ENCODE data around the gene KIF12.

The KIF12 gene

GRCh38 chr9:114124138-114124537, 25.0 kb upstream of the KIF12 start:
- FAIRE-seq = no peak
- DNase-seq (ENCODE audit: insufficient read length, low spot score) = no peak
- TF ChIP-seq POLR2A (IDR thresholded peaks at IDR 0.05; ENCODE audit: low read depth, low read length) (no peak), PAX5 (IDR thresholded peaks at IDR 0.05; ENCODE audit: insufficient read depth, low read length, severe bottlenecking) (no peak), POLR2AphosphoS5 (IDR thresholded peaks at IDR 0.05; ENCODE audit: low read depth, low read length) (no peak), SPI1 (IDR thresholded peaks at IDR 0.05; ENCODE audit: low read depth, low read length) (no peak), POU2F2 (IDR thresholded peaks at IDR 0.05; ENCODE audit: low read depth, low read length) (no peak), TAF1 (IDR thresholded peaks at IDR 0.05; ENCODE audit: low read depth, low read length) (no peak)

DNA sequence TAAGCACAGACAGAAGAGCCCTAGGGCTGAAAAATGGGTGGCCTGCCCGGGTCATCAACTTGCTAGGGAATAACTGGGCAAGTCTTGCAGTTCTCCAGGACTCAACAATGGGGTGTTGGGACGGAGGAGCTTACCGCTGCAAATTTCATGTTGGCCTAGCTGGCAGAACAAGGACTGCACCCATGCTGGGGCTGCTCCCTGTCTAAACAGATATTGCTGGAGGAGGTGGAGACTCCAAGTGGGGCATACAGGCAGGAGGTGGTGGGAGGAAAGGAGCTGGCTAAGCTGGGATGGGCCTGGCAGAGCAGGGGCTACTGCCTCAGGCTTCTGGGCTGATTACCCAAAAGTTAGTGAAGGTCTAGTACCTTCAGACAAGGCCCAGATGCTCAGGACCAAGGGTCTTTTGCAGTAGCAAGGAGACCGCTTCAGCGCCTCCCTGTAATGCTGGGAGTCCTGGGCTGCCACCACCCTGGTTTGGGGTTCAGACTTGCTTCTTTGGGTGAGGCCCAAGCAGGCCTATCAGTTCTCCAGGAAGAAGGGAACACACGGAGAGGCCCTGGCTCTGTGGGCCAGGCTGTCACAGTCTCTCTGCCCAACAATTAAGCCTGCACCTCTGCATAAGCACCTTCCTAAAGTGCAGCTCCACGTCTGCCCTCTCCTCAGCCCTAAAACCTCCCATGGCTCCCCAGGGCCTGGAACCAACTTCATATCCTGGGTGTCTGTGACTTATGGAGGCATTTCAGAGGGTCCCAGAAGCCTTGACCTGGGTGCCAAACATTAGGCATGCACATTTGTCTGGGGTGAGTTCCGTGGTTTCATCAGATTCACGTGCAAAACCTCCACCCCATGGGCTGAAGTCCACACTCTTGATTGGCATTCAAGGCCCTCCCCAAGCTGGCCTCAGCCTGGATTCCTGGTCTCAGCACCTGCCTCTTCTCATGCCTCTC, 24.2 kb upstream of the KIF12 start:
- no peak for FAIRE-seq
- TF ChIP-seq POLR2AphosphoS5 (IDR thresholded peaks at IDR 0.05; ENCODE audit: low read depth, low read length) (no peak), POU2F2 (IDR thresholded peaks at IDR 0.05; ENCODE audit: low read depth, low read length) (no peak), PAX5 (IDR thresholded peaks at IDR 0.05; ENCODE audit: insufficient read depth, low read length, severe bottlenecking) (no peak), TAF1 (IDR thresholded peaks at IDR 0.05; ENCODE audit: low read depth, low read length) (no peak), SPI1 (IDR thresholded peaks at IDR 0.05; ENCODE audit: low read depth, low read length) (no peak), POLR2A (IDR thresholded peaks at IDR 0.05; ENCODE audit: low read depth, low read length) (no peak)
- no peak for DNase-seq (ENCODE audit: insufficient read length, low spot score)

DNA sequence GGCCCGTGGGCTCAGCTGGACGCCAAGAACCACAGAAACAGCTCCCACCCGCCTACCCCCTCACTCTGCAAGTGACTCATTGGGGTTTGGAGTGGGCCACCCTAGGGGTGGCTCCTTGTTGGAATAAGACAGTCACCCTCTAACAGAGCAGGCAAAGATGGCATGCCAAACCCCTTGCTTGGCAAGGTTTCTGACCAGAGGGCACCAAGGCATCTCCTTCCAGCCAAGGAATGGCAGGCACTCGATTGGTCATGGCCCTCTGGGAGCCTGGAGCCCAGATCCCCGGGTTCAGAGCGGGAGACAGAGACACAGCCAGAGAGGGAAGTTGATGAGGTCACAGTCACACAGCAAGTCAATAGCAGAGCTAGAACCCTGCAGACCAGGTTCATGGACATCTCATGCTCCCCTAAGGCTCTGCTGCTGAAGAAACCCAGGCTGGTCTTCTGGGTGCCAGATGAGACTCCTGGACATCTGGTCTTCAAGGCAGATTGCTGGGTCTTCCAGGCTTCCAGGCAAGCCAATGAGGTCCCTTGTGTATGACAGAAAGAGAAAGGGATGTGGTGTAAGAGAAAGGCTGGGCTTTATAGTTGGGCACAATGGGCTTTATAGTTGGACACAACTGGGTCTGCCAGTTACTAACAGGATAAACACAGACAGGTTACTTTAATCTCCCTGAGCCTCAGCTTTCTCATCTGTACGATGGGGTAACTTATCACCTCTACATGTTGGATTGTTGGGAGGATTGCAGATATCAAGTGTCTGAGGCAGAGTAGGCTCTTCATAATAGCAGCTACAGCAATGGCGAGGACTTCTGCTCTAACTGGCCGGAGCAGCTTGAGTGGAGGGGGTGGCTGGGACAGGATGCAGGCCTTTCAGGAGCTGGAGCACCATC, 23.3 kb upstream of the KIF12 start:
- no peak for DNase-seq (ENCODE audit: insufficient read length, low spot score)
- FAIRE-seq = no peak
- TF ChIP-seq POLR2AphosphoS5 (IDR thresholded peaks at IDR 0.05; ENCODE audit: low read depth, low read length) = no peak
- no peak for TF ChIP-seq POU2F2 (IDR thresholded peaks at IDR 0.05; ENCODE audit: low read depth, low read length)
- TF ChIP-seq POLR2A (IDR thresholded peaks at IDR 0.05; ENCODE audit: low read depth, low read length) = no peak
- no peak for TF ChIP-seq PAX5 (IDR thresholded peaks at IDR 0.05; ENCODE audit: insufficient read depth, low read length, severe bottlenecking)
- TF ChIP-seq TAF1 (IDR thresholded peaks at IDR 0.05; ENCODE audit: low read depth, low read length) = no peak
- no peak for TF ChIP-seq SPI1 (IDR thresholded peaks at IDR 0.05; ENCODE audit: low read depth, low read length)

- no peak for TF ChIP-seq PAX5 (IDR thresholded peaks at IDR 0.05; ENCODE audit: insufficient read depth, low read length, severe bottlenecking)
- no peak for TF ChIP-seq TAF1 (IDR thresholded peaks at IDR 0.05; ENCODE audit: low read depth, low read length)
- TF ChIP-seq POLR2A (IDR thresholded peaks at IDR 0.05; ENCODE audit: low read depth, low read length) = no peak
- no peak for TF ChIP-seq SPI1 (IDR thresholded peaks at IDR 0.05; ENCODE audit: low read depth, low read length)
- TF ChIP-seq POLR2AphosphoS5 (IDR thresholded peaks at IDR 0.05; ENCODE audit: low read depth, low read length) = no peak
- no peak for TF ChIP-seq POU2F2 (IDR thresholded peaks at IDR 0.05; ENCODE audit: low read depth, low read length)
- DNase-seq (ENCODE audit: insufficient read length, low spot score) (no peak), FAIRE-seq (no peak)
These were observed 22.4 kb upstream of the KIF12 start for GRCh38 chr9:114121227-114122135.

DNA sequence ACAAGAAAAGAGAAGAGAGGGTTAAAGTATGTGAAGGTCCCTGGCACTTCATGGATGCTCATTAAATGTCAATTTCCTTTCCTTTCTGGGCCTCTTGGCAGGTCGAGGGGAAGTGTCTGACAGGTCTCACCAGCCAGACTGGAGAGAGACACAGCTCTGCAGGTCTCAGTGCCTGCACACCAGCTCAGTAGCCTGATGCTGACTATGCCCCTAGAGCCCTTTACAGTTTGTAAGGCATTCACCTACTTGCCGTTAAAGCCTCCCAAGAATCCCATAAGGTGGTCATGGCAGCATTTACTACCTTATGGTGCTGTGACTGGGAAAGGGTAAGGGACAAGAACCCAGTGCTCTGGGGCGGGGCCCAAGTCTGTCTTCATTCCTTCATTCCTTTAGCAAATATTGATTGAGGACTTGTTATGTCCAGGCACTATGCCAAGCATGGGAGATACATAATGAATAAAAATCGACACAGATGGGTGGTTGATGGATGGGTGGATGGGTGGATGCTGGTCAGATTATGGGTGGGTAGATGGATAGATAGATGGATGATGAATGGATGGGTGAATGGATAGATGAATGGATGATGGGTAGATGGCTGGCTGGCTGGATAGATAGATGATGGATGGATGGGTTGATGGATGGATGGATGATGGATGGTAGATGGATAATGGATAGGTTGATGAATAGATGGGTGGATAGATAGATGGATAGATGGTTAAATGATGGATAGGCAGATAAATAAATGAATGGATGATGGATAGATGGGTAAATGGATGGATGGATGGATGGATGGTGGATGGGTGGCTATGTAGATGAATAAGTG, 21.3 kb upstream of the KIF12 start:
- no peak for FAIRE-seq
- no peak for DNase-seq (ENCODE audit: insufficient read length, low spot score)
- TF ChIP-seq SPI1 (IDR thresholded peaks at IDR 0.05; ENCODE audit: low read depth, low read length) = no peak
- no peak for TF ChIP-seq TAF1 (IDR thresholded peaks at IDR 0.05; ENCODE audit: low read depth, low read length)
- no peak for TF ChIP-seq POLR2A (IDR thresholded peaks at IDR 0.05; ENCODE audit: low read depth, low read length)
- TF ChIP-seq POU2F2 (IDR thresholded peaks at IDR 0.05; ENCODE audit: low read depth, low read length) = no peak
- TF ChIP-seq POLR2AphosphoS5 (IDR thresholded peaks at IDR 0.05; ENCODE audit: low read depth, low read length) = no peak
- no peak for TF ChIP-seq PAX5 (IDR thresholded peaks at IDR 0.05; ENCODE audit: insufficient read depth, low read length, severe bottlenecking)

DNA sequence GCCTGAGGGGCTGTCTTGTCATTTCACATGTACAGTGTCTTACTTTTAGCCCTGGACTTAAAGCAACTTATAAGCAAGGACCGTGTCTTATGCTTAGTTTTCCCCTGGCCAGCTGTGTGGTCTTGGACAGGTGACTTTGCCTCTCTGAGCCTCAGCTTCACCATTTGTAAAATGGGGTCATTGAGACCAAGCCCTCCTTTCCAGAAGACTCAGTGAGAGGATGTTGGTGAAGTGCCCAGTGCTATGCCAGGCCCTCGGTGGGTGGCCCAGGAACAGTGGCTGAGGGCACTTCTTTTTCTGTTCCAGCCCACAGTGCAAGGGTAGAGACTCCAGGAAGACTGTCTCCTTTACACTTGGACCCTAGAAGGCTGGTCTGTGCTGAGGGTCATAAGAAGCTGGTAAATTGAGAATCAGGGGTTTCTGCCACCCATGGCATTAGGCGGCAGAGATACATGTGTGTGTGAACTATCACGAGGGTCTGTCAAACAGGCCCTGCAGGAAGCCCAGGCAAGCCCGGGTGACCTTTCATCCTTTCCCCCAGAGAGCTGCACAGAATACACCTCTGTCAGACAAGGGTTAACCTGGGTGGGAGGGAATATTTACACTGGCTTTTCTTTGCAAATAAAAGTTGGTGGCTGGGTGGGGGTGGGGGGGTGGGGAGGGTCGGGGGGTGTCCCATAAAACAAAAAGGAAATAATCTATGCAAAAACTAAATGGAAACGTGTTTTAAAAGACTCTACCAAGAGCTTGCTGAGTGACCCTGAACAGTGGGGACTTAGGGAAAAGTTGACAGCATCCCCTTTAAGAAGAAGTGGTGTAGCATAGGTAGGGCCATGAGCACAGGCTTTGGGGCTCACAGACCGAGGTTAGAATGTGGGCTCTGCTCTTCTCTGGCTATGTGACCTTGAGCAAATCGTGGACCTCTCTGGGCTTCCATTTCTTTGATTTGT, 20.4 kb upstream of the KIF12 start:
- FAIRE-seq (no peak), DNase-seq (ENCODE audit: insufficient read length, low spot score) (no peak)
- TF ChIP-seq POLR2A (IDR thresholded peaks at IDR 0.05; ENCODE audit: low read depth, low read length) (no peak), SPI1 (IDR thresholded peaks at IDR 0.05; ENCODE audit: low read depth, low read length) (no peak), POU2F2 (IDR thresholded peaks at IDR 0.05; ENCODE audit: low read depth, low read length) (no peak), TAF1 (IDR thresholded peaks at IDR 0.05; ENCODE audit: low read depth, low read length) (no peak), POLR2AphosphoS5 (IDR thresholded peaks at IDR 0.05; ENCODE audit: low read depth, low read length) (no peak), PAX5 (IDR thresholded peaks at IDR 0.05; ENCODE audit: insufficient read depth, low read length, severe bottlenecking) (no peak)

Measured in GM12891 (cell line).